Ishikawa (cell line): ENCODE data around the gene NDFIP1.

Experiments
- CEBPB ChIP-seq: IDR thresholded peaks from 2 replicates; pipeline ENCODE4 v1.6.1; 2012
- CREB1 ChIP-seq: IDR thresholded peaks from 2 replicates; pipeline ENCODE4 v1.6.1; 2012; ENCODE audit warnings: low read depth
- EGR1 ChIP-seq: IDR thresholded peaks from 2 replicates; pipeline ENCODE4 v1.6.1; 2012
- EP300 ChIP-seq: IDR thresholded peaks from 2 replicates; pipeline ENCODE4 v1.6.1; 2012; ENCODE audit warnings: borderline replicate concordance
- FOXM1 ChIP-seq: IDR thresholded peaks from 2 replicates; pipeline ENCODE4 v1.6.1; 2012; ENCODE audit warnings: low read depth, borderline replicate concordance
- NFIC ChIP-seq: IDR thresholded peaks from 2 replicates; pipeline ENCODE4 v1.6.1; 2012
- RAD21 ChIP-seq: IDR thresholded peaks from 2 replicates; pipeline ENCODE4 v1.6.1; 2012; ENCODE audit warnings: low read depth
- TAF1 ChIP-seq: IDR thresholded peaks from 2 replicates; pipeline ENCODE4 v1.6.1; 2012; ENCODE audit warnings: low read depth, mild to moderate bottlenecking
- TEAD4 ChIP-seq: IDR thresholded peaks from 2 replicates; pipeline ENCODE4 v1.6.1; 2012
- YY1 ChIP-seq: IDR thresholded peaks from 2 replicates; pipeline ENCODE4 v1.6.1; 2012; ENCODE audit warnings: low read depth
- ZBTB7A ChIP-seq: IDR thresholded peaks from 2 replicates; pipeline ENCODE4 v1.6.1; 2012; ENCODE audit warnings: low read depth
- TF ChIP-seq, protein P1 (sequence below): IDR thresholded peaks from 2 replicates; pipeline ENCODE4 v1.6.1; 2012
- TF ChIP-seq, protein P2 (sequence below): IDR thresholded peaks from 2 replicates; pipeline ENCODE4 v1.6.1; 2012; ENCODE audit warnings: low read depth, mild to moderate bottlenecking

DNA sequence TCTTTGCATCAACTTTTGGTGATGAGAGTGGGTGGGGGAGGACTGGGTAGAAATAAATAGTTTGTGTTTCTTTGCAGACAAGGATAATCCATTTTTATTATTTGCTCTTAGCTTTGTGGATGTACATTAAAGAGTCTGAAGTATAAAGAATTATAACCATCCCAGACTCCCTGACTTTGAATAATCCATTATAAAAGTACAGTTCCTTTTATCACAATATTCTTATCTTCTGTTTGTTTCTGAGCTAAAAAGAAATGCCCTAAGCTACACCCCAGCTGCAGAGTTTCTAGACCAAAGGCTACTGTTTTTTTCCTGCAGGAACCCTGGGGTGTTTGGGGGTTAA is 77.9 kb downstream of the NDFIP1 start:
- TF ChIP-seq CREB1 (no peak), TAF1 (no peak), EP300 (no peak), YY1 (no peak), CEBPB (no peak), FOXM1 (no peak), RAD21 (no peak), NFIC (no peak), ZBTB7A (no peak), EGR1 (no peak), TEAD4 (no peak)
- TF ChIP-seq, protein P1, sequence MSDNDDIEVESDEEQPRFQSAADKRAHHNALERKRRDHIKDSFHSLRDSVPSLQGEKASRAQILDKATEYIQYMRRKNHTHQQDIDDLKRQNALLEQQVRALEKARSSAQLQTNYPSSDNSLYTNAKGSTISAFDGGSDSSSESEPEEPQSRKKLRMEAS, result no peak
- TF ChIP-seq, protein P2, sequence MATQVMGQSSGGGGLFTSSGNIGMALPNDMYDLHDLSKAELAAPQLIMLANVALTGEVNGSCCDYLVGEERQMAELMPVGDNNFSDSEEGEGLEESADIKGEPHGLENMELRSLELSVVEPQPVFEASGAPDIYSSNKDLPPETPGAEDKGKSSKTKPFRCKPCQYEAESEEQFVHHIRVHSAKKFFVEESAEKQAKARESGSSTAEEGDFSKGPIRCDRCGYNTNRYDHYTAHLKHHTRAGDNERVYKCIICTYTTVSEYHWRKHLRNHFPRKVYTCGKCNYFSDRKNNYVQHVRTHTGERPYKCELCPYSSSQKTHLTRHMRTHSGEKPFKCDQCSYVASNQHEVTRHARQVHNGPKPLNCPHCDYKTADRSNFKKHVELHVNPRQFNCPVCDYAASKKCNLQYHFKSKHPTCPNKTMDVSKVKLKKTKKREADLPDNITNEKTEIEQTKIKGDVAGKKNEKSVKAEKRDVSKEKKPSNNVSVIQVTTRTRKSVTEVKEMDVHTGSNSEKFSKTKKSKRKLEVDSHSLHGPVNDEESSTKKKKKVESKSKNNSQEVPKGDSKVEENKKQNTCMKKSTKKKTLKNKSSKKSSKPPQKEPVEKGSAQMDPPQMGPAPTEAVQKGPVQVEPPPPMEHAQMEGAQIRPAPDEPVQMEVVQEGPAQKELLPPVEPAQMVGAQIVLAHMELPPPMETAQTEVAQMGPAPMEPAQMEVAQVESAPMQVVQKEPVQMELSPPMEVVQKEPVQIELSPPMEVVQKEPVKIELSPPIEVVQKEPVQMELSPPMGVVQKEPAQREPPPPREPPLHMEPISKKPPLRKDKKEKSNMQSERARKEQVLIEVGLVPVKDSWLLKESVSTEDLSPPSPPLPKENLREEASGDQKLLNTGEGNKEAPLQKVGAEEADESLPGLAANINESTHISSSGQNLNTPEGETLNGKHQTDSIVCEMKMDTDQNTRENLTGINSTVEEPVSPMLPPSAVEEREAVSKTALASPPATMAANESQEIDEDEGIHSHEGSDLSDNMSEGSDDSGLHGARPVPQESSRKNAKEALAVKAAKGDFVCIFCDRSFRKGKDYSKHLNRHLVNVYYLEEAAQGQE, result no peak
